Measurements from ENCODE around the gene KLK15.

DNA sequence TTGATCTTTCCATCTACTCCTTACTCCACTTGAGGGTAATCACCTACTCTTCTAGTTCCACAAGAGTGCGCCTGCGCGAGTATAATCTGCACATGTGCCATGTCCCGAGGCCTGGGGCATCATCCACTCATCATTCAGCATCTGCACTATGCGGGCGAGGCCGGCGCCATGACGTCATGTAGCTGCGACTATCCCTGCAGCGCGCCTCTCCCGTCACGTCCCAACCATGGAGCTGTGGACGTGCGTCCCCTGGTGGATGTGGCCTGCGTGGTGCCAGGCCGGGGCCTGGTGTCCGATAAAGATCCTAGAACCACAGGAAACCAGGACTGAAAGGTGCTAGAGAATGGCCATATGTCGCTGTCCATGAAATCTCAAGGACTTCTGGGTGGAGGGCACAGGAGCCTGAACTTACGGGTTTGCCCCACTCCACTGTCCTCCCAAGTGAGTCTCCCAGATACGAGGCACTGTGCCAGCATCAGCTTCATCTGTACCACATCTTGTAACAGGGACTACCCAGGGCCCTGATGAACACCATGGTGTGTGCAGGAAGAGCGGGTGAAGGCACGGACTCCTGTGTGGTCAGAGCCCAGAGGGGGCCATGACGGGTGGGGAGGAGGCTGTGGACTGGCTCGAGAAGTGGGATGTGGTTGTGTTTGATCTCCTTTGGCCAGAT lies 37.2 kb upstream of the KLK15 start:
- TF ChIP-seq EZH2phosphoT487 (IDR thresholded peaks at IDR 0.05; ENCODE audit: insufficient read depth, low read depth) (no peak), EZH2 (IDR thresholded peaks at IDR 0.05; ENCODE audit: insufficient read depth, poor library complexity, severe bottlenecking) (no peak)

All from GM23248 (cell line).